Sigmoid colon (tissue), 4 donors: ENCODE measurements around the gene ZFP28.

Experiments used
- CTCF ChIP-seq, 4 experiments: fragments of 450-650 bp in 3 of 4; fragments of 200-600 bp in 1 of 4; IDR thresholded peaks; one replicate each; pipeline ENCODE4 v1.5.1; 2016 to 2019; ENCODE audit warnings: antibody characterized with exemption in 4 of 4, mild to moderate bottlenecking in 3 of 4, moderate library complexity in 2 of 4
- POLR2AphosphoS5 ChIP-seq, 4 donors: sonication (generic); formaldehyde crosslinking; IDR thresholded peaks; one replicate each; pipeline ENCODE4 v1.6.1; 2017; ENCODE audit warnings: antibody characterized with exemption in 4 of 4

- no peak for TF ChIP-seq CTCF (IDR thresholded peaks at IDR 0.05)
- TF ChIP-seq POLR2AphosphoS5 (IDR thresholded peaks at IDR 0.05), result no peak
Measured at GRCh38 chr19:56601375-56601774, 62.6 kb downstream of the ZFP28 start.
